H1 (cell line): ENCODE measurements around the gene BTBD9.

Source experiments
- CBX5 ChIP-seq: fragments of 300-800, 300-1000 bp; sonication (generic); IDR thresholded peaks from 2 replicates; pipeline ENCODE4 v1.7.1; 2016; ENCODE audit warnings: antibody characterized with exemption, low read length, low read depth
- CTCF ChIP-seq, 3 experiments: IDR thresholded peaks; 1 replicate in 2 of 3; 2 replicates in 1 of 3; pipeline versions ENCODE4 v1.5.1 to v1.6.1; 2011; ENCODE audit warnings: low read length in 3 of 3, mild to moderate bottlenecking in 3 of 3, inconsistent platforms in 2 of 3, low read depth in 1 of 3, moderate library complexity in 1 of 3; ENCODE audit not compliant: insufficient read depth in 1 of 3; ENCODE audit errors: control extremely low read depth in 1 of 3
- EGR1 ChIP-seq: IDR thresholded peaks from 2 replicates; pipeline ENCODE4 v1.6.1; 2011; ENCODE audit warnings: low read depth, low read length, borderline replicate concordance
- FOSL1 ChIP-seq: IDR thresholded peaks from 2 replicates; pipeline ENCODE4 v1.6.1; 2011; ENCODE audit warnings: mild to moderate bottlenecking, low read depth, low read length, moderate library complexity; ENCODE audit not compliant: insufficient read depth
- GABPA ChIP-seq: IDR thresholded peaks from 2 replicates; pipeline ENCODE4 v1.6.1; 2011; ENCODE audit warnings: mild to moderate bottlenecking, low read length, moderate library complexity, borderline replicate concordance; ENCODE audit not compliant: insufficient read depth
- GTF2F1 ChIP-seq: IDR thresholded peaks from 2 replicates; pipeline ENCODE4 v1.6.1; 2012; ENCODE audit warnings: low read depth, low read length, improper control_type of control experiment, borderline replicate concordance
- KDM5A ChIP-seq: fragments of 200-600 bp; IDR thresholded peaks from 2 replicates; pipeline ENCODE4 v1.7.1; 2012; ENCODE audit warnings: mild to moderate bottlenecking, low read length, inconsistent platforms, mixed read lengths
- RAD21 ChIP-seq, 2 experiments: IDR thresholded peaks in 1 of 2; conservative IDR thresholded peaks in 1 of 2; 2 replicates each; pipeline ENCODE4 v1.6.1; 2011; ENCODE audit warnings: low read depth in 2 of 2, low read length in 2 of 2, improper control_type of control experiment in 1 of 2, inconsistent platforms in 1 of 2, mild to moderate bottlenecking in 1 of 2, moderate library complexity in 1 of 2
- RFX5 ChIP-seq: IDR thresholded peaks from 2 replicates; pipeline ENCODE4 v1.6.1; 2011; ENCODE audit warnings: low read depth, low read length, improper control_type of control experiment, borderline replicate concordance

- TF ChIP-seq CTCF (IDR thresholded peaks at IDR 0.05; ENCODE audit: control extremely low read depth in 1 of 3, insufficient read depth in 1 of 3, low read depth in 1 of 3, low read length in 3 of 3) (no peak), KDM5A (no peak), RAD21 (IDR thresholded peaks at IDR 0.05 in 1 of 2, conservative IDR thresholded peaks at IDR 0.05 in 1 of 2; ENCODE audit: low read depth in 2 of 2, low read length in 2 of 2) (no peak), FOSL1 (no peak), GTF2F1 (no peak), GABPA (no peak), RFX5 (no peak), CBX5 (no peak), EGR1 (no peak)
Observed at GRCh38 chr6:38580030-38580429, 59.7 kb downstream of the BTBD9 start.
